CD4-positive, alpha-beta T cell treated with Interleukin-2 at 100 ng/mL for 4 hours (primary cell): ENCODE data around the gene ZNF516.

Source experiments
- DNase-seq: peaks from one replicate; pipeline ENCODE4 v3.0.0-alpha.2; 2020; ENCODE audit warnings: low spot score

Gene ZNF516

DNA sequence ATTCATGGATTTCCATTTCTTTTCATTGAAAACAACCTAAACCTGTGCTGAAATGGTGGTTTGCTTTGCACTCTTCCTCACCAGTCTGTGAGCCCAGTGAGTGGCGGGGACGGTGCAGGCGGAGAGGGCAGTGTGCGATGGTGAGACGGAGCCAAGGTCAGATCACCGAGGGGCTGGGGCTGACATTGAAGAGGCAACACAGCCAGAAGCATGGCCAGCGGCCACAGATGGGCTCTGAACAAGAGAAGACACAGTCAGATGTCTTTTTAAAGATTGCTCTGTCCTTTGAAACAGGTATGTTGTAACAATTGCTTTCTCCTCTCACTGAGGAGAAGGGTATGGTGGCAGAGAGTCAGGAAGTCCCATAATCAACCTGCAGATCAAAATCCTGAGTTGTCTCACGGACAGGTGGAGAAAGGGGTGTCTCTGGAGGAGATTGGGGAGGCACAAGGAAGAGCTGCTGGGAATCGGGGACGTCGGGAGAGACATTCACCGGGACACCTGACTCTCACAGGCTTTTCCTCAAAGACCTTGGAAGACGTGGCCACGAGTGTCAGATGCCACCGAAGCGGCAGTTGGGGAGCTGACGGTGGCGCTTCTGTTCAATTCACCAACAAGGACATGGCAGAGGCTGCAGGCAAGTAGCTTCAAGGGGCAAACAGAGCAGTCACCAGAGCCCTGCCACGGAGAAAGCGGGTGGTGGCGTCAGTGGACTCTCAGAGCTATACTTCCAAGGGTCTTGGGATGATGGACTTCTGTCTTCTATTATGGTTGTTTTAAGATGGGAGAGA, 12.1 kb upstream of the ZNF516 start:
- no peak for DNase-seq

DNA sequence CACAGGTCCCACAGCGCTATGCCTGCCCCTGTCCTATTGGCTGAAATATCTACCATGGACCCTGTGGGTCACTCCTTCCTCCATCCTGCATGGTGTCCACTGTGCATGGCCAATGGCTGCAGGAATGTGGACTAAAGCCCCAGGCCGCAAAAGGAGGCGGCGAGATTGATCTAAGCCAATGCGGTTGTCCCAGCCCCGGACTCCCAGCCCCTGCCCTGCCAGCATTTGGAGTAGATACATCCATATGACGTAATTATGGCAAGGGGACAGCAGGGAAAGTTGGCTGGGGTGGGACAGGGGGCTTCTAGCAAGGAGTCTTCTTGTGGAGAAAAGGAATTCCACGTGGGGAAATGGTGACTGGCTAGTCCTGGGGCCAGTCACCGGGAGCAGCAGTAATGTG, 11.4 kb upstream of the ZNF516 start:
- DNase-seq, result no peak

DNA sequence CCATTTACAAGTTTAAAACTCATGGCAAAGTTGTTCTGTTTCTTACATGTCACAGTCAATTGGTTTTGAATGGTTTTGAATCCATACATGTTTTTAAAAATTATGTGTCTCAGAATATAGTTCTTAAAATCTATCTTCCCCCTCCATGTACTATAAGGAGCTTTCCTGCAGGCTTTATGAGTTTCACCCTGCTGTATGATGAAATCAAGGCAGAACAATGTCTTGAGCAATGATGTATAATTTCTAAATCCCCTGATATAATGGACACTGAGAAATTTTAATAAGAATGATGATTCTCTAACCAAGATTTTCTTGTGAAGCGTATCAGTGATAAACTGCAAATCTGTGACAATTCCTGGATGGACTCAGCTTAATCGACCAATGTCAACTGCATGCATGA, 10.6 kb upstream of the ZNF516 start:
- no peak for DNase-seq

DNA sequence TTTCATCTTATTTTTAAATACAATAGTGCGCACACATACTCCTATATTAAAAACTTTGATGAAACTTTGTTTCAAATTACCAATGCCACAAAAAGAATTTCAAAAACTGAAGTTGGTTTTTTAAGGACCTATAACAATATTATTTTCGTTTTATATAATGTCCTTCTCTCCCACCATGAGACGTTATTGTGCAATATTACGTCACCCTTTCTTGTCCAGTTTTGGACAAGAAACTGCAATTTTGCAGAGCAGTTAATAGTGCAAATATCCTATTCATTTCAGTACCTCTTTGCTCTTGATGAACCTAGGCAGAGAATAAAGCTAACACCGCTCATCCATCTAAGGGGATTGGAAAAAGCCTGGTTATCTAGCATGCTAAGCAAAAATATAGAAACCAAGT, 9.7 kb upstream of the ZNF516 start:
- no peak for DNase-seq

DNA sequence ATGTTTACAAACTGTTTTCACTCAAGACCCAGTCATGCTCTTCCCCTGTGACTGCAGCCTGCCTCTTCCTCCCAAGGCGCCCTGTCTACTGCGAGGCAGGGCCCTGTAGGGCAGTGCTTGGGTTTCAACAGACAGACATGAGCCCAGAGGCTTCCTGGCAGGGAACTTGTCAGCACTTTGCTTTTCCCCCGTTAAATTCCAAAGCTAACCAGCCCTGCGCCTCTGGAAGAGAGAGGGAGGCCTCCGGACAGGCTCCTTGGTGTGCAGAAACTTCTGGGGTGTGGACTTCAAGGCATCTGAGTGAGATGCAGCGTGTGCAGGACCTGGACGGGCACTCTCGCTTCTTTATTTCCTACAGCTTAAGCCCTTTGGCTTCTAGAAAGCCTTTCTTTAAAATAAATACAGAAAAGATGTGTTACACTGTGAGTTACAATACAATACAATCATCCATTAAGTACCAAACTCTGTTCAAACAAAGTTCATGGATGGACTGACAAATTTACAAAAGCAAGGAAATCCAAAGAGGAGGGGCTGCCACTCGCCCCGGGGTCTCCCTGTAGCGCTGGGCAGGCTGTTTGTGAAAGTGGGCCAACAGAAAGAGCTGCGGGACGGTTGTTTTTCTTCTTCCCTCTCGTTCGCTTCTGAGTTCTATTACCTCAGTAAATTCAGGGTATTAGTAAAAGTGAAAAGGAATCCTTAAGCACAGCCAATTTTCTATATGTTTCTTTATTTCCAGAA, 8.8 kb upstream of the ZNF516 start:
- no peak for DNase-seq

DNA sequence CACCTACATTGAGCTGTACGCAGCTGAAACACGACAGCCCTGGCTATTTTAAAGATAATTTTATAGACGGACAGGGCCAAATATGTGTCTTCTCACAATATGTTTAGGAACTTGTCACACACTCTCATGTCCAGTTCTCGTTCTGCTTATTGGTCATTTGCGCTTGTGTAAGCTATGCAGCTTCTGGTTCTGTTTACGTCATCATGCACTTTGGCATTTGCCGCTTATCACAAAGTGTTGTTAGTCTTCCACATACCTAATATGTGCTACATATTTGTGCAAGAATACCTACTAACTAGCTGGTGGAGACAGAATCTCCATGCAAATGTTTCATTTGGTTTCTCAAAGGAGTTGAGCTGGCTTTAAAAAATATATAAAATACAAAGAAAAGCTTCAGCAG, 7.5 kb upstream of the ZNF516 start:
- no peak for DNase-seq

DNA sequence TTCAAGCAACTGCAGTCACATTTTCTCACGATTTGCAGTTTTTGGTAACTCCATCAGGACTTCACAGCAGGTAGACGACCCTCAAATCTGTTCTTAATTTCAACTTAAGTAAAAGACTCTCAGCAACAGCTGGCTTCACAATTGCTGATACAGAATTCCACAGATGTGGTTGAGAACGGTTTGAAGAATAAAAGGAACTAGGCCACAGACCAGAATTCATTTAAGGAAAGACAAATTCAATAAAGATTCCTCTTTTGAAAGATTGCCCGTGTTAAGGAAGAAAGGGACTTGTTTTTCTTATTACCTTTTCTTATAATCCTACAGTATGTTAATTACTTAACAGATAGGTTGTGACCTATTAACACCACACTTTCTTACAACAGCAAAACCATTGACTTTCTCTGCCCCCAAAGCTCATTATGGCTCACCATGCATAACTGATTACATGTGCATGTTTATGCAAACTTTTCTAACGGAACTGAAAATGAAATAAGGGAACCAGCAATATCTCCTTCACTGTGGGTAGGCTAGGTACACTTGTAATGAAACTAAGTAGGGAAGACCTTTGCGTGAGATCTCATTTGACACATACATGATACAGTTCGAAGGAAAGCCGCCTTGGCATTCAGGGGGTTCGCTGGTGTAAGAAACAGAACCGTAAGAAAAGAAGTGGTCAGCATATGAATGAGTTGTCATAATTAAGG, 4.7 kb upstream of the ZNF516 start:
- no peak for DNase-seq

DNA sequence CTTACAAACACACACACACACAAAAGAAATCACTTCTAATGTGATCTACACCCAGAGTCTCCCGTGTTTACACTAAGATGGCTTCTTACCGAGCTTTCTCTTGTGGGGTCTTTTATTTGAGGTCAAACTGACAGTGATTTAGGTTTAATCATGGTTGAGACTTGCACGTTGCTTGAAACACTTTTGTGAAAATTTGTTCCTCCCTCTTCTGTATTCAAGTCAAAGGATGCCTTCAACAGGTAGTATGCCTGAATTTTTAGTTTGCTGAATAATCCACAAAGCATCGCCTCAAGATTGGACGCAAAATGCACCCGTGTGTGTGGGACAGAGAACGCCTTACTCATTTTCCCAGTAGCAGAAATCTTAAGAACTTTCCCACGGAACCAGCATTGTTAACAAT, 4.0 kb upstream of the ZNF516 start:
- no peak for DNase-seq

DNA sequence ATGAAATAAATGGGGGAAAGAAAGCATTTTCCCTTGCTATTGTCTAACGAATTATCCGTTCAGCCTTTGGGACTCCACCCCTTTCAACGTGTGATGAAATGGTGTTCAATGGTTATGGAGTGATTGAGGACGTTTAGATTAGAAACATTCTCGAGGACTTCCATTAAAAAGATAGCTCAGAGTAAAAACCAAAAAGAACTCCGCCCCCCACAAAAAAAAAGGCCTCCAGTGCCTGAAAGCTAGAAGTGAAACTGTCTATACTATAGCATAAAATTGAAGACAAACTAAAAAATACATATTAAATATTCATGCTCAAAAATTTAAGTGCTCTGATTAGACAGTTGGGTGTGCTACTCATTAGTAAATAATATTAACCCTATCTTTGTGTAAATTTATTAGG, 3.0 kb upstream of the ZNF516 start:
- DNase-seq, result no peak

DNA sequence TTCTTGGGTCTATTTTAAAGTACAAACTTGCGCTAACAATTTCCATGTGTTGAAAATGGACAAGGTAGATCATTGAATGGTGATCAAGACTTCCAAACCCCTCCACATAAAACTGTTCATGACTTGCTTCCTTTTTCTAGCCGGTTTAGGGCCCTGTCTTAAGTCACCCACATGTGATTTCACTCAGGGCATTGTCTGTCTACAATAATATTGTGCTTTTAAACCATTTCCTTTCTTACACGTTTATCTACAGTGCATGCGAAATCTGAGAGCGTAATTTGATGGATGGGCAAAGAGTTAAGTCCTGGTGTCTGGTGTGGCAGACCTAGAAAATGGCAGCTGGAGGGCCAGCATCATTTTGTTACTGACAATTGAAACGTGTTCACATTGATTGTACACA, 2.0 kb upstream of the ZNF516 start:
- no peak for DNase-seq

DNA sequence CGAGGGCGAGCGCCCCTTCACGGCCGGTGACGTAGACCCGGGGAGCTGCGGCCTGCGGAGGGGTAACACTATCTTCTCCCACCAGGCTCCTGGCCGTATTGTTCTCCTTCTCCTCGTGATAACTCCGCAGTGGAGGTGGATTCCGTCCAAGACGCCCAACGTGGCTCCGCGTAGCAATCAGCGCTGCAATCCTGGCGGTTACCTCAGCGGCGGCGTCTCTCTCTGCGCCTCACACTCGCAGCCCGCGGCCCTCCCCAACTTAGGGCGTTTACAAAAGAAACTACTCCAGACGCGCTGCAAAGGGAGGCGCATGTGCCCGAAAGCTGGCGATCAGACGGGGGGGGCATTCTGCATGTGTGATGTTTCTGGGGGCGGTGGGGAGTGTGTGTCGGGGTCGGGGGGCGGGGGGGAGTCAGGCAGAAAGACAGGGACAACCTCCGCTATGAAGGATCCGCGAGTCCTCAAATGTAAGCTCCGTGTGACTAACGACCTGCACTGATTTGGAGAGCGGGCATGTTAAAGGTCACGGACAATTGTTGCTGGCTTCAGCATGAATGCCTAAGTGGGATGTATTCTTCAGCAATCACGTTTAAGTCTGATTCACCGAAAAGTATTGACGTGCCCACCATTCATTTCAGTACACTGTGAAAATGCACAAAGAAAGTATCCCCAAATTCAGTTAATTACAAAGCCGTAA, 1.3 kb upstream of the ZNF516 start:
- peak; percentile 30 for DNase-seq

DNA sequence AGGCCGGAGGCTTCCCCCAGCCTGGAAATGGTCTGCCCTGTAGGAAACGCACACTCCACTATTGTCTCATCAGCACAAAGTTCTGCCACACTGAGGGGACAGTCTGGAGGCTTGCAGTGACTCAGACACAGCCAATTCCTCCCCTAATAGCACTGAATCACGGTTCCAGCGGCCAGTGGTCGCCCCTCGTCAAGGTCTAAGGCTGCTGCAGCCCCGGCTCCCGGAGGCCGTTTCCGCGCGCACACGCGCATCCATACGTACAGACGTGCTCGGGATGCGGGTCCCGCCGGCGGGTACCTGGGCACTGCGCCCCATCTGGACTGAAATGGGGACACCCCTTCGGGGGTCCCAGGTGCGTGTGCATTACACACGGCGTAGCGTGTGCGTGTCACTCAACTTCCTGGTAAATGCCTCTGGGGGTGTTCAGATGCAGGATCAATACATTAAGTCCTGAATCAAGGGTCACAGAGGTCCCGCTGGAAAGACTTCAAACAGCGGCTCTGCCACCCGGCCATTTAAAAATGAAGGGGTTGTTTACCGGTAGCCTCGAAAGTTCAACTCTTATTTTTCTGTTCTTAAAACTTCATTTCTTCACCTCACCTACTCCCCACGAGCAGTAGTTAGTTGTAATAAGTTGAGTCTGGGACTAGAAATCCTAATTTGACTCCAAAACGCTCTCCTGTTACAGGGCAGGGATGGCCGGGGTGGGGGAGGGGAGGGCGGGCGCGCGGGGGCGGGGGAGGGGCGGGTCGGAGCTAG, 572 bp upstream of the ZNF516 start:
- peak; percentile 19 for DNase-seq

DNA sequence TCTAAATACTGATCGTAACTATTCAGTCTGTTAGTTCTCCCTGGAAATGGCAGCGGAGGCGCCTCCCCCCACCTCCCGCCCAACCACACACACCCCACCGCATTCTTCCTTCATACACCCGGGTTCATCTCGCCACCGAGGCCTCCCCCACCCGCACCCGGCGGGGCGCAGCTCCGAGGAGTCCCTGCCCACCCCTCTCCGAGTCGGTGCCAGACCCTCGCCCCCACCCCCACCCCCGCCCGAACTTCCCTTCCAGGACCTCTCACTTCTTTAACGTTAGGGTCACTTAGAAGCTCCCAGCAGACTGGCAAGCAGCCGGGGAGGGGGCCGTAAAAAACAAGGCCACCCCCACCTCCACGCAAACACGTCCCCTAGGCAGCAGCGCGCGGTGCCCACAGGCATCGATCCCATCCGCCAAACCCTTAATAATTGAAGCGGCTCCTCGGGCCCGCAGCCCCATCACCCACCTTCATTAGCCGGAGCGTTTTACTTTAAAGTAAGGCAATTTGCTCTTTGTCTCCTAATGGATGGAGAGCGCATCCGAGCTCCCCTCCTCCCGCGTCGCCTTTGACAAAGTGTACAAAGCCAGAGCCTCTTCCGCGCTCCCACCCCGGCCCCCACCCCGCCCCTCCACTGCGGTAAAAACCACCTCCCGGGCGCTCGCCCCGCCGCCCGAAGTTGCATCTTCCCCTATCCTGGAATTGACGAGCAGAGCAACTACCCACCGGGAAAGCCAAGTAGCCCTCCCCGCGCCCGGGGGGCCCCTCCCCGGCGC, 624 bp downstream of the ZNF516 start:
- DNase-seq, result no peak

DNA sequence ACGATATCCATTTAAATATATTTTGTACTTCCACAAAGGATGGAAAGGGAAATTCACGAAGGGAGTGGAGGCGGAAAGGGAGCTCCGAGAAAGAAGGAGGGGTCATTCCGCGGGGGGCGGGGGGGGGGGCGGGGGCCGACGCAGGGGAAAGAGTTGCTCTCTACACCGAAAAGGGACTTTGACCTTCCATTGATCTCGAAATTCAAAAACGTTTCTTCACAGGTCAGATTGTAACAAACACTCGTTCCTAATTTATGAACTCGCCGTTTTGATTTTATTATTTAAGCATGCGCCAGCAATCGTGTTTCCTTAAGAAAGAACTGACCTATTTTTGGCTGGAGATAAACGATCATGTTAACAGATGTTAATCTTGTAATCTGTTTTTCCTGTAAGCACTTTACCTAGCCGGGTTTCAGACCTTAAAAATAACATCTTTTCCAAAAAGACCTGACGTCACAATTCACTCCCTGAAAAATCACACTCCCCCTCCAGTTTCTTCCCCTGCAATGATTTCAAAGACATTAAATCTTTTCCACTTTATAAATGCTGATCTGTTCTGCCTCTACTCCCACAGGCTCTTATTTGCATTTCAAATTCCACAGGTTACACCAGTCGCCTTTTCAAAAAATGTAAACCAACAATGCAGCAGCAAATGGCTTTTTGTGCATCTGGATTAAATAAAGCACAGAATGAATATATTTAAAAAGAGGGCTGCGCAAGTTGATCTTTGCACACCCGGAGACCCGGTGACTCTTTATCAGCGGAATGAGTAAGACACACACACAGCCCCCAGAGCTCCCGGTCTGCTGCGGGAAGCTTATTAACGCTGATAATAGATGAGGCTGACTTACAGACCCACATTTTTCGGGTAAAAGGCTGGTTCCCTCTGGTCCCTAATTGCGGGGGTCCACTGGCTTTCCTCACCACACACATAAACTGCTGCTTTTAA, 1.6 kb downstream of the ZNF516 start:
- DNase-seq, result no peak

DNA sequence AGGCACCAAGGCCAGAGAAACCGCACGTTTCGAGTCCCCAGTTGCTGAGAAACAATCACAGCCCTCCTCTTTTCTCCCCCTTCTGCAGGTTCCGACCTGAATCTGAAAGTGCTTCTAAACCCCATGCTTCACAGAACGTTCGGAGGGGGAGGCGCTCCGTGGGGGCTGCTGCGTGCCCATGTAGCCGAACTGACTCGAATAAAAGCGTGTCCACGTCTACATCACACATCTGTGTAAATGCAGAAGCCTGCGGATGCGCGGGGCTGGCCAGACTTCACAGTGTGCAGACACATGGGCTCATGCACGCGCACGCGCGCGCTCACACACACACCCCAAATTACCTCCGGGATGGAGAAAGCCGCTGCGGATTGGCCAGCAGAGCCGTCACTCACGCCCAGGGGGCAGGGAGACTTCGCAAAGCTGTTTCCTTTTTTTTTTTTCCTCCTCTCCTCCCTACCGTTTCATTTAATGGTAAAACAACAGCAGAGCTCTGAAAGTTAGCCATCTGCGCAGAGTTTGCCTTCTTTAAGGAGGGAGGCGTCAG, 2.3 kb downstream of the ZNF516 start:
- DNase-seq, result peak; percentile 97

DNA sequence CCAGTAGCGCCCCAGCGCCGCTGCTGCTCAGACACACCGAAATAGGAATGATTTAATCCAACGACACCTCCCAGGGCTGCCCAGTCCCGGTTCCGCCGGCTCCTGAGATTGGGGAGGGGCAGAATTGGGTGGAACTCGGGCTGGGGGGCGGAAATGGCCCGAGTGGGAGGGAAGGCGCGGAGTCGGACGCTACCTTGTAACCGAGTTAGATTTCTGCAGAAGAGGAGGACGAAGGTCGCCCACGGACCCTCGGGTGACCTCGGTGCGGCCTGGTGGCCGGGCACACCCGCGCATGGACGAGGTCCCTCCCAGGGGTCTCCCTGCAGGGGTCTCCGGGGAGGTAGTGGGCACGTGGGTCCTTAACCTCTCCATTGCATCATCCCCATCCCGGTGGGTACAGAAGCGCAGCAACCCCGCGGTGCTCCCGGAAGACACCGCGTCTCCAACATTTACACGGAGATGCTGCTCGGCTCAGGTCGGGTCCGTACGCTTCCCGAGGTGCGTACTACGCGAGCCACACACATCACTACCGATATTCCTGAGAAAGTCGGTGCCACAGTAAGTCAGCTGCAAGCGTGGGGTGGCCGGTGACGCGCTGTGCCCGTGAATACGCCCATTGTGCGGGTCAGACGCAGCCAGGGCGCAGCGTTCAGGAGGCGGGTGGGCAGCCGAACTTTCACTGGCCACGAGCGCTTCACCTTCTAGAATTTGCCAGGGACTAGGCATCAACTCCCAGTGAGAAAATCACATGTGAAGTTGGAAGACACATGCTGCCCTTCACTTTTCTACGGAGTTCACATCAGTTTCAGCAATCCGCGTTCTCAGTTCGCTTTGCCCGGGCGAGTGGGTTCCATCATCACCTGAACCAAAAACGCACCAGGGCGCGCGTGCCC, 3.0 kb downstream of the ZNF516 start:
- no peak for DNase-seq

DNA sequence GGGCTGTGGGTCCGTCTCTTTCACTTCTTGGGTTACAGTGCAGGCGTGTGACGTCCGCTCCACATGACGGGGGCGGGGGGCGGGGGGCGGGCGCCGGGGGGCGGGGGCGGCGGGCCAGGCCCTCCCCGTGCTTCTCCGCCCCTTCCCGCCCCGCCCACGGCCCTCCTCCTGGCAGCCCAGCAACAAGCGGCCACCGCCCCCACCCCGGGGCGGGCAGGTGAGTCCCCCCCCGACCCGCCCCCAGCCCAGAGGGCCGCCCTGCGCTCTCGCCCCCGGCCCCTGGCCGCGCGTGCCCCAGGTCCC, 3.6 kb downstream of the ZNF516 start:
- DNase-seq, result peak; percentile 65

DNA sequence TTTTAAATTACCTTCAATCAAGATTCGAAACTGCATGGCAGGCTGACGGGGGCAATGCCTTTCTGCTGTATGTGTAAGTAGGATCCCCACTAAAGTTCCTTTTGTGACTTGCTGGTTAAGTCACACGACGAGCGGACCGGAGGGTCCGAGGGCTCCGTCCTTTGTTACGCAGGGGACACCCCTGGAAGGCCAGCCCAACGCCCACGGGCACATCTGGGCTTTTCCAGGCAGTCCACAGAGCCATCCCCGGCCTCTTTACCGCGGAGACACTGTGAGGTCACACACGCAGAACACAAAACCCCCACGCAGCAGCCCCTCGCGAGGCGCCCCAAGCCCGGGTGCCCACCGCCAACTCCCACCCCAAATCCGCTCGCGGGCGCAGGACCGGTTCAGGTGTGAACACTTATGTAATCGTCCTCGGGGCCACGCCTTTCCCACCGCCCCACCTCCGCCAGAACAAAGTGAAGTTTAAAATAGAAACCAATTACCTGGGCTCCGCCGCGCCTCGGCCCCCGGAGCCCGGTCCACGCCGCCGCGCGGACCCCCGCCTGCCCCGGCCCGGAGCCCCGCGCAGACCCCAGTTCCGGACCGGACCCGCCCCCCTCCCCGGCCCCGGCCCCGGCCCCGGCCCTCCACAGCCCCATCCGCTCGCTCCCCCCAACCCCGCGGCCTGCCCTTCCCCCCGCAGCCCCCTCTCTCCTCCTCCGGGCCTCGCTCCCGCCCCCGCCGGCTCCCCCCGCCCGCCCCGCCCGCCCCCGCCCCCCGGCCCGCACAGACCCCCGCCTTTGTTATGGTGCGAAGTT, 4.2 kb downstream of the ZNF516 start:
- peak; percentile 44 for DNase-seq
